HepG2 (cell line): ENCODE data around the gene STK11. TPM values are rescaled to one million over a fixed set of nuclear protein-coding genes. Genes with fewer than 3 reads are reported as not detected.
A peak's percentile ranks its signal among the peaks of the same experiment; 100 is the strongest.

Experiments used
- PAF1 ChIP-seq: IDR thresholded peaks from 2 replicates; pipeline ENCODE4 v1.6.1; 2016; ENCODE audit warnings: missing genetic modification reagents, missing compliant biosample characterization
- RBFOX2 ChIP-seq: fragments of 200-400 bp; formaldehyde crosslinking; IDR thresholded peaks from 2 replicates; pipeline ENCODE4 v1.6.1; 2017; ENCODE audit warnings: low read depth, mild to moderate bottlenecking, low read length
- ZNF34 ChIP-seq: sonication (generic); formaldehyde crosslinking; IDR thresholded peaks from 2 replicates; pipeline ENCODE4 v1.4.0; 2020; ENCODE audit warnings: mild to moderate bottlenecking, missing genetic modification reagents, borderline replicate concordance
- polyA plus RNA-seq, 8 experiments: library from polyadenylated mRNA; depleted of rRNA in 3 of 8; stranded (reverse) in 7 of 8; unstranded in 1 of 8; fragments of >200 nt; fragmentation: Illumina TruSeq in 4 of 8; extraction: Trizol in 4 of 8; gene quantifications; 2 replicates each; pipeline versions ENCODE4 v1.2.1 to v1.2.3, GENCODE V29; 2011 to 2016; ENCODE audit warnings: low read depth in 4 of 8, missing spikeins in 1 of 8, mixed read lengths in 1 of 8; ENCODE audit not compliant: insufficient read depth in 1 of 8
- total RNA-seq, 5 experiments: library from RNA; depleted of rRNA; stranded (reverse); fragments of >200 nt; fragmentation: Illumina TruSeq; extraction: Trizol; gene quantifications; 2 replicates each; pipeline ENCODE4 v1.2.3, GENCODE V29; 2016; ENCODE audit warnings: low read depth in 1 of 5
- TF ChIP-seq, protein P1 (sequence below): sonication (generic); formaldehyde crosslinking; IDR thresholded peaks from 2 replicates; pipeline ENCODE4 v1.4.0; 2020; ENCODE audit warnings: missing genetic modification reagents
- TF ChIP-seq, protein P2 (sequence below): IDR thresholded peaks from 2 replicates; pipeline ENCODE4 v1.6.1; 2016; ENCODE audit warnings: mild to moderate bottlenecking, missing biosample characterization, missing genetic modification reagents
- TF ChIP-seq, protein P3 (sequence below): sonication (generic); formaldehyde crosslinking; IDR thresholded peaks from 2 replicates; pipeline ENCODE4 v1.5.1; 2020; ENCODE audit warnings: missing genetic modification reagents, mild to moderate bottlenecking, borderline replicate concordance

The STK11 gene
- total and polyA plus RNA-seq, 2 of the 13 experiments (the other 11 are each of a cell fraction or from before 2014, with no cell fraction given) = 27.5 to 43.6 TPM

DNA sequence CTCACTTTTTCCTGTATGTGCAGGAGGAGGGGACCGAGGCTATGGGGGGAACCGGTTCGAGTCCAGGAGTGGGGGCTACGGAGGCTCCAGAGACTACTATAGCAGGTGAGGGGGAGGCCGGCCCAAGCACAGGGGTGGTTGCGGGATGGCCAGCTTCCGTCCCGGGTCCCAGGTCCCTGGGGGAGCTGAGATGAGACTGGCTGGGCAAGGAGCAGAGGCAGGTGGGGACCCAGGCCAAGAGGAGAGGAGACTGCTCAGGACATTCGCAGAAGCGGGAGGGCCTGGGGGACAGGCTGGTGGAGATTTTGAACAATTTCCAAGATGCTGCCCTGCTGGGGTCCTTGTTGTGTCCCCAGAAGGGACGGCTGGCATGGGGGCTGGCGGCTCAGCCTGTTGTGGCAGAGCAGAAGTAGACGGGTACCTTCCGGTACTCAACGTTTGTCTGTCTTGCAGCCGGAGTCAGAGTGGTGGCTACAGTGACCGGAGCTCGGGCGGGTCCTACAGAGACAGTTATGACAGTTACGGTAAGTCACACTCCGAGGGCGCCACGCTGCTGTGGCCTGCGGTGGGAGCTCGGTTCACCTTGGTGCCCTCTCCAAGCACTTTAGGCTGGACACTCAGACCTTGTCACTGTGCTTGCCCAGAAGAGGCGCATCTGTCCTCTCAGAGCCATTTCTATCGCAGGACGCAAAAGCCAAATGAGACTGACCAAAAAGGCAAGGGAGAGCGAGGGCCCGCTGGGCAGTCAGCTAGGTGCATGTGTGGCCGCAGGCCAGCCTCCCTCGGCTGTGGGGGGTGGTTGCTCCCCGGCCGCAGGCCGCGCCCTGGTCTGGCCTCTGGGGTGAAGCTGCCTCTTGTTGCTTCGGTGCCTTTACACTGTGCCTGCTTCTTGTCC, 66.2 kb downstream of the STK11 start (continued):
- TF ChIP-seq, protein P1, sequence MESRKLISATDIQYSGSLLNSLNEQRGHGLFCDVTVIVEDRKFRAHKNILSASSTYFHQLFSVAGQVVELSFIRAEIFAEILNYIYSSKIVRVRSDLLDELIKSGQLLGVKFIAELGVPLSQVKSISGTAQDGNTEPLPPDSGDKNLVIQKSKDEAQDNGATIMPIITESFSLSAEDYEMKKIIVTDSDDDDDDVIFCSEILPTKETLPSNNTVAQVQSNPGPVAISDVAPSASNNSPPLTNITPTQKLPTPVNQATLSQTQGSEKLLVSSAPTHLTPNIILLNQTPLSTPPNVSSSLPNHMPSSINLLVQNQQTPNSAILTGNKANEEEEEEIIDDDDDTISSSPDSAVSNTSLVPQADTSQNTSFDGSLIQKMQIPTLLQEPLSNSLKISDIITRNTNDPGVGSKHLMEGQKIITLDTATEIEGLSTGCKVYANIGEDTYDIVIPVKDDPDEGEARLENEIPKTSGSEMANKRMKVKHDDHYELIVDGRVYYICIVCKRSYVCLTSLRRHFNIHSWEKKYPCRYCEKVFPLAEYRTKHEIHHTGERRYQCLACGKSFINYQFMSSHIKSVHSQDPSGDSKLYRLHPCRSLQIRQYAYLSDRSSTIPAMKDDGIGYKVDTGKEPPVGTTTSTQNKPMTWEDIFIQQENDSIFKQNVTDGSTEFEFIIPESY = peak; percentile 42; the same call in 1 of the 2 replicates
- TF ChIP-seq PAF1 (CRISPR knock-in tag) (no peak), ZNF34 (CRISPR knock-in tag) (no peak), RBFOX2 (peak; percentile 77)
- TF ChIP-seq, protein P2, sequence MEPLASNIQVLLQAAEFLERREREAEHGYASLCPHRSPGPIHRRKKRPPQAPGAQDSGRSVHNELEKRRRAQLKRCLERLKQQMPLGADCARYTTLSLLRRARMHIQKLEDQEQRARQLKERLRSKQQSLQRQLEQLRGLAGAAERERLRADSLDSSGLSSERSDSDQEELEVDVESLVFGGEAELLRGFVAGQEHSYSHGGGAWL (CRISPR knock-in tag) = no peak
- TF ChIP-seq, protein P3, sequence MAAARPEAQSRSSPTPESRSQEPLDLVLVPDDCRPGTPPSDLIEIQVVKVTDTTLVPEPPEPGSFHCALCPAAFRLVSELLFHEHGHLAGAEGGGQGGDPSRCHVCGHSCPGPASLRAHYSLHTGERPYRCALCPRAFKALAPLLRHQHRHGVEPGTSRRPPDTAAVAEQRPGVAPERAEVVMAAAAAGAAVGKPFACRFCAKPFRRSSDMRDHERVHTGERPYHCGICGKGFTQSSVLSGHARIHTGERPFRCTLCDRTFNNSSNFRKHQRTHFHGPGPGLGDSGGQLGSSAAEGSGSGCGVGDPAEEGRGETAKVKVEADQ (CRISPR knock-in tag) = no peak
